ENCODE measurements around the gene KCNQ1OT1.

The KCNQ1OT1 gene

GRCh38 chr11:2699531-2700414 lies at the start of gene KCNQ1OT1:
KCNQ1OT1 (minus strand) TSS chr11:2699994.
- peak; percentile 57 to 79 for DNase-seq (ENCODE audit: low read depth in 1 of 2, low spot score in 1 of 2)

GRCh38 chr11:2748814-2749554 lies 49.2 kb upstream of the KCNQ1OT1 start:
- DNase-seq (ENCODE audit: low read depth in 1 of 2, low spot score in 1 of 2): no peak

GRCh38 chr11:2748061-2748813 lies 48.4 kb upstream of the KCNQ1OT1 start:
- DNase-seq (ENCODE audit: low read depth in 1 of 2, low spot score in 1 of 2): no peak

GRCh38 chr11:2747248-2748027 lies 47.6 kb upstream of the KCNQ1OT1 start:
- no peak for DNase-seq (ENCODE audit: low read depth in 1 of 2, low spot score in 1 of 2)

- DNase-seq (ENCODE audit: low read depth in 1 of 2, low spot score in 1 of 2): no peak
Observed at GRCh38 chr11:2746401-2747247, 46.8 kb upstream of the KCNQ1OT1 start.

GRCh38 chr11:2745511-2745910 lies 45.7 kb upstream of the KCNQ1OT1 start:
- DNase-seq (ENCODE audit: low read depth in 1 of 2, low spot score in 1 of 2): no peak

GRCh38 chr11:2744166-2744565 lies 44.4 kb upstream of the KCNQ1OT1 start:
- DNase-seq (ENCODE audit: low read depth in 1 of 2, low spot score in 1 of 2): no peak

GRCh38 chr11:2743427-2744110 lies 43.8 kb upstream of the KCNQ1OT1 start:
- DNase-seq (ENCODE audit: low read depth in 1 of 2, low spot score in 1 of 2): no peak

- no peak for DNase-seq (ENCODE audit: low read depth in 1 of 2, low spot score in 1 of 2)
Observed at GRCh38 chr11:2742611-2743426, 43.0 kb upstream of the KCNQ1OT1 start.

GRCh38 chr11:2742201-2742600 lies 42.4 kb upstream of the KCNQ1OT1 start:
- DNase-seq (ENCODE audit: low read depth in 1 of 2, low spot score in 1 of 2): no peak

GRCh38 chr11:2741377-2742131 lies 41.8 kb upstream of the KCNQ1OT1 start:
- DNase-seq (ENCODE audit: low read depth in 1 of 2, low spot score in 1 of 2): no peak

GRCh38 chr11:2741006-2741376 lies 41.2 kb upstream of the KCNQ1OT1 start:
- no peak for DNase-seq (ENCODE audit: low read depth in 1 of 2, low spot score in 1 of 2)

GRCh38 chr11:2740275-2740940 lies 40.6 kb upstream of the KCNQ1OT1 start:
- DNase-seq (ENCODE audit: low read depth in 1 of 2, low spot score in 1 of 2): no peak

GRCh38 chr11:2739531-2740274 lies 39.9 kb upstream of the KCNQ1OT1 start:
- DNase-seq (ENCODE audit: low read depth in 1 of 2, low spot score in 1 of 2): no peak

- DNase-seq (ENCODE audit: low read depth in 1 of 2, low spot score in 1 of 2): no peak
Observed at GRCh38 chr11:2738551-2739431, 39.0 kb upstream of the KCNQ1OT1 start.

GRCh38 chr11:2737866-2738265 lies 38.1 kb upstream of the KCNQ1OT1 start:
- DNase-seq (ENCODE audit: low read depth in 1 of 2, low spot score in 1 of 2): no peak

All from activated CD4-positive, alpha-beta T cell treated with anti-CD3 and anti-CD28 coated beads, Interleukin-2, amount 50 U/mL, for 24 hours (primary cell).